GM12878 (cell line): Measurements from ENCODE around the gene ZFHX2.
"Not testable (repeated sequence)": the region's sequence is repeated elsewhere in the genome, so short reads cannot be mapped to it uniquely, and the experiment has no call there.

ENCODE experiments used
- BHLHE40 ChIP-seq, 2 experiments: fragments of 450-650 bp in 1 of 2; IDR thresholded peaks; 2 replicates each; pipeline ENCODE4 v1.6.1; 2011 to 2017; ENCODE audit warnings: low read depth in 2 of 2, borderline replicate concordance in 1 of 2, improper control_type of control experiment in 1 of 2, low read length in 1 of 2, mild to moderate bottlenecking in 1 of 2
- BRCA1 ChIP-seq: IDR thresholded peaks from 2 replicates; pipeline ENCODE4 v1.6.1; 2011; ENCODE audit warnings: low read depth, low read length, improper control_type of control experiment
- CBFB ChIP-seq: IDR thresholded peaks from 2 replicates; pipeline ENCODE4 v1.6.1; 2016; ENCODE audit warnings: antibody characterized with exemption, low read depth
- CBX3 ChIP-seq: fragments of 200-600 bp; sonication (generic); IDR thresholded peaks from 2 replicates; pipeline ENCODE4 v1.6.1; 2016; ENCODE audit warnings: low read depth, borderline replicate concordance
- EZH2 ChIP-seq: IDR thresholded peaks from 2 replicates; pipeline ENCODE4 v1.6.1; 2012; ENCODE audit warnings: low read depth, mild to moderate bottlenecking, control low read depth, inconsistent platforms, low read length, borderline replicate concordance; ENCODE audit not compliant: control insufficient read depth
- TF ChIP-seq, protein P1 (sequence below), 3 experiments: IDR thresholded peaks in 2 of 3; conservative IDR thresholded peaks in 1 of 3; 2 replicates each; pipeline ENCODE4 v1.5.1; 2011; ENCODE audit warnings: low read depth in 3 of 3, low read length in 3 of 3, mild to moderate bottlenecking in 3 of 3, control low read depth in 2 of 3, moderate library complexity in 2 of 3, inconsistent platforms in 1 of 3, mixed read lengths in 1 of 3; ENCODE audit not compliant: control insufficient read depth in 2 of 3, insufficient read depth in 1 of 3; ENCODE audit errors: extremely low read depth in 1 of 3

DNA sequence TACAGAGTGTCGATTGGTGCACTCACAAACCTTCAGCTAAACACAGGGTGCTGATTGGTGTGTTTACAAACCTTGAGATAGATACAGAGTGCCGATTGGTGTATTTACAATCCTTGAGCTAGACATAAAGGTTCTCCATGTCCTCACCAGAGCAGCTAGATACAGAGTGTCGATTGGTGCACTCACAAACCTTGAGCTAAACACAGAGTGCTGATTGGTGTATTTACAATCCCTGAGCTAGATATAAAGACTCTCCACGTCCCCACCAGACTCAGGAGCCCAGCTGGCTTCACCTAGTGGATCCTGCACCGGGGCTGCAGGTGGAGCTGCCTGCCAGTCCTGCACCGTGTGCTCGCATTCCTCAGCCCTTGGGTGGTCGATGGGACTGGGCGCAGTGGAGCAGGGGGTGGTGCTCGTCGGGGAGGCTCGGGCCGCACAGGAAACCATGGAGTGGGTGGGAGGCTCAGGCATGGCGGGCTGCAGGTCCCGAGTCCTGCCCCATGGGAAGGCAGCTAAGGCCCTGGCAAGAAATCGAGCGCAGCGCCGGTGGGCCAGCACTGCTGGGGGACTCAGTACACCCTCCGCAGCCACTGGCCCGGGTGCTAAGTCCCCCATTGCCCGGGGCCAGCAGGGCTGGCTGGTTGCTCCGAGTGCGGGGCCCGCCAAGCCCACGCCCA, 33.1 kb upstream of the ZFHX2 start:
- not testable (repeated sequence) for TF ChIP-seq EZH2; CBX3; CBFB; BHLHE40 (IDR thresholded peaks at IDR 0.05; ENCODE audit: borderline replicate concordance in 1 of 2, low read depth in 2 of 2, low read length in 1 of 2); BRCA1
- TF ChIP-seq, protein P1, sequence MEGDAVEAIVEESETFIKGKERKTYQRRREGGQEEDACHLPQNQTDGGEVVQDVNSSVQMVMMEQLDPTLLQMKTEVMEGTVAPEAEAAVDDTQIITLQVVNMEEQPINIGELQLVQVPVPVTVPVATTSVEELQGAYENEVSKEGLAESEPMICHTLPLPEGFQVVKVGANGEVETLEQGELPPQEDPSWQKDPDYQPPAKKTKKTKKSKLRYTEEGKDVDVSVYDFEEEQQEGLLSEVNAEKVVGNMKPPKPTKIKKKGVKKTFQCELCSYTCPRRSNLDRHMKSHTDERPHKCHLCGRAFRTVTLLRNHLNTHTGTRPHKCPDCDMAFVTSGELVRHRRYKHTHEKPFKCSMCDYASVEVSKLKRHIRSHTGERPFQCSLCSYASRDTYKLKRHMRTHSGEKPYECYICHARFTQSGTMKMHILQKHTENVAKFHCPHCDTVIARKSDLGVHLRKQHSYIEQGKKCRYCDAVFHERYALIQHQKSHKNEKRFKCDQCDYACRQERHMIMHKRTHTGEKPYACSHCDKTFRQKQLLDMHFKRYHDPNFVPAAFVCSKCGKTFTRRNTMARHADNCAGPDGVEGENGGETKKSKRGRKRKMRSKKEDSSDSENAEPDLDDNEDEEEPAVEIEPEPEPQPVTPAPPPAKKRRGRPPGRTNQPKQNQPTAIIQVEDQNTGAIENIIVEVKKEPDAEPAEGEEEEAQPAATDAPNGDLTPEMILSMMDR (IDR thresholded peaks at IDR 0.05 in 2 of 3, conservative IDR thresholded peaks at IDR 0.05 in 1 of 3; ENCODE audit: control insufficient read depth in 2 of 3, extremely low read depth in 1 of 3, insufficient read depth in 1 of 3, low read depth in 3 of 3, low read length in 3 of 3), result not testable (repeated sequence)
